HG03066 (cell line): ENCODE measurements around the gene GNA15.

Experiments
- ATAC-seq: cut with Tn5 transposase; IDR thresholded peaks from one replicate; pipeline ENCODE4 v1.9.1; 2021; ENCODE audit warnings: low read depth; ENCODE audit not compliant: unreplicated experiment

Gene GNA15

GRCh38 chr19:3203805-3204645 is 68.2 kb downstream of the GNA15 start:
- ATAC-seq, result no peak

- no peak for ATAC-seq
Observed at GRCh38 chr19:3204646-3205275, 68.9 kb downstream of the GNA15 start.

DNA sequence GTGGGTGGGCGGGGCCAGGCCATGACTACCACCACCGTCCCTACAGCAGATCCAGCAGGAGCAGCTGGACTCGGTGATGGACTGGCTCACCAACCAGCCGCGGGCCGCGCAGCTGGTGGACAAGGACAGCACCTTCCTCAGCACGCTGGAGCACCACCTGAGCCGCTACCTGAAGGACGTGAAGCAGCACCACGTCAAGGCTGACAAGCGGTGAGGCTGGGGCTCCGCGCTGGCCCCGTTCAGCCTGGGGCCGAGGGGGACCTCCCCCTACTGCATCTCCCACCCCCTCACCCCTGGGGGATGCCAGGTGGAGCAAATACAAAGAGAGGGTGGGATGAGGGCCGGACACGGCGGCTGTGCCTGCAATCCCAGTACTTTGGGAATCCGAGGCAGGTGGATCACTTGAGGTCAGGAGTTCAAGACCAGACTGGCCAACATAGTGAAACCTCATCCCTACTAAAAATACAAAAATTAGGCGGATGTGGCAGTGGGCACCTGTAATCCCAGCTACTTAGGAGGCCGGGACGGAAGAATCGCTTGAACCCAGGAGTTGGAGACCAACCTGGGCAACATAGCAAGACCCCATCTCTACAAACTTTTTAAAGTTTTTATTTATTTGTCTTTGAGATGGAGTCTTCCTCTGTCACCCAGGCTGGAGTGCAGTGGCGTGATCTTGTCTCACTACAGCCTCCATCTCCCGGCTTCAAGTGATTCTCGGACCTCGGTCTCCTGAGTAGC is 70.6 kb downstream of the GNA15 start:
- ATAC-seq, result no peak

DNA sequence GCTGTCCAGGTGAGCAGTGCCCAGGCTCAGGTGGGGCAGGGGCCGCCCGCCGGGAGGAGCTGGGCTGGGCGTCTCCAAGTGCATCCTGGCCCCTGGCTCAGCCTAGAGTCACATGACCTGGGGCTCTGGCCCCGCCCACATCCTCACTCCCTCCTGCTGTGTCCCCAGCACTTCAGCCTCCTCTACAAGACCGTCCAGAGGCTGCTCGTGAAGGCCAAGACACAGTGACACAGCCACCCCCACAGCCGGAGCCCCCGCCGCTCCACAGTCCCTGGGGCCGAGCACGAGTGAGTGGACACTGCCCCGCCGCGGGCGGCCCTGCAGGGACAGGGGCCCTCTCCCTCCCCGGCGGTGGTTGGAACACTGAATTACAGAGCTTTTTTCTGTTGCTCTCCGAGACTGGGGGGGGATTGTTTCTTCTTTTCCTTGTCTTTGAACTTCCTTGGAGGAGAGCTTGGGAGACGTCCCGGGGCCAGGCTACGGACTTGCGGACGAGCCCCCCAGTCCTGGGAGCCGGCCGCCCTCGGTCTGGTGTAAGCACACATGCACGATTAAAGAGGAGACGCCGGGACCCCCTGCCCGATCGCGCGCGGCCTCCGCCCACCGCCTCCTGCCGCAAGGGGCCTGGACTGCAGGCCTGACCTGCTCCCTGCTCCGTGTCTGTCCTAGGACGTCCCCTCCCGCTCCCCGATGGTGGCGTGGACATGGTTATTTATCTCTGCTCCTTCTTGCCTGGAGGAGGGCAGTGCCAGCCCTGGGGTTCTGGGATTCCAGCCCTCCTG is 71.8 kb downstream of the GNA15 start:
- no peak for ATAC-seq

DNA sequence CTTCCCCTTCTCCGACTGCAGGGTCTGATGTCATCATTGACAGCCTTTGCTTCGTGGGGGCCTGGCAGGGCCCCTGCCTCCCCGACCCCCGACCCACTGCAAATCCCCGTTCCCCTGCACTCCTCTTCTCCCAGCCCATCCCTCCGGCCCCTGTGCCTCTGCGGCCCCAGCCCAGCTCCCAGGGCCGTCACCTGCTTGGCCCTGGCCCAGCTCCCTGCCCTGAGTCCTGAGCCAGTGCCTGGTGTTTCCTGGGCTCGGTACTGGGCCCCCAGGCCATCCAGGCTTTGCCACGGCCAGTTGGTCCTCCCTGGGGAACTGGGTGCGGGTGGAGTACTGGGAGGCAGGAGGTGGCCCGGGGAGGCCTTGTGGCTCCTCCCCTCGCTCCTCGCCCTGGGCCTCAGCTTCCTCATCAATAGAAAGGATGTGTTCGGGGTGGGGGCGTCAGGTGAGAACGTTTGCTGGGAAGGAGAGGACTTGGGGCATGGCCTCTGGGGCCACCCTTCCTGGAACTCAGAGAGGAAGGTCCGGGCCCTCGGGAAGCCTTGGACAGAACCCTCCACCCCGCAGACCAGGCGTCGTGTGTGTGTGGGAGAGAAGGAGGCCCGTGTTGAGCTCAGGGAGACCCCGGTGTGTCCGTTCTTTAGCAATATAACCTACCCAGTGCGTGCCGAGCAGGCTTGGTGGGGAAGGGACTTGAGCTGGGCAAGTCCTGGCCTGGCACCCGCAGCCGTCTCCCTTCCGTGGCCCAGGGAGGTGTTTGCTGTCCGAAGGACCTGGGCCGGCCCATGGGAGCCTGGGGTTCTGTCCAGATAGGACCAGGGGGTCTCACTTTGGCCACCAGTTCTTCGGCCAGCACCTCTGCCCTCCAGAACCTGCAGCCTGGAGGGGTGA is 72.7 kb downstream of the GNA15 start:
- no peak for ATAC-seq

DNA sequence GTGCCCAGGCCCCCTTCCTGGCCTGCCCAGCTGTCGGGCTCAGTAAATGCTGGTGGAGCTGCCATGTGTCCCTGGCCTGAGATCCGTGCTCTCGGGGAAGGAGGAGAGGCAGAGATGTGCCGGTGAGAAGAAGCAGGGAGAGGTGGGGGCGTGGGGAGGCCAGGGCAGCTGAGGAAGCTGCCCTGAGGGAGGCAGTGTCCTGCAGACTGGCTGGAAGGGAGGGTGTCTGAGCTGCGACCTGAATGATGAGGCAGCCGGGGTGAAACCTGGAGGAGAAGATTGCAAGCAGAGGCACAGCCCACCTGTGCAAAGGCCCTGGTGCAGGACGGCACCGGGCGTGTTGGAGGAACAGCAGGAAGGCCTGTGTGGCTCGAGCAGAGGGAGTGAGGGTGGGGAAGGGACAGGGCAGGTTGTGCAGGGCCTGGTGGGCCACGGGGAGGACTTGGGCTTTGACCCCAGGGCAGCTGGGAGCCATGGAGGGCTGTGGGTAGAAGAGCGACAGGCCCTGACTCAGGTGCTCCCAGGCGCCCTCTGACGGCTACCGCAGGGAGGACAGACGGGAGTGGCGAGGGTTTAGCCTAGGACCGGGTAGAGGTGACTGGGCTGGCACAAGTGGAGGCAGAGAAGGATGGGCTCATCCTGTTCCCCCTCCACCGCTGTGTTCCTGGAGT is 74.6 kb downstream of the GNA15 start:
- no peak for ATAC-seq

DNA sequence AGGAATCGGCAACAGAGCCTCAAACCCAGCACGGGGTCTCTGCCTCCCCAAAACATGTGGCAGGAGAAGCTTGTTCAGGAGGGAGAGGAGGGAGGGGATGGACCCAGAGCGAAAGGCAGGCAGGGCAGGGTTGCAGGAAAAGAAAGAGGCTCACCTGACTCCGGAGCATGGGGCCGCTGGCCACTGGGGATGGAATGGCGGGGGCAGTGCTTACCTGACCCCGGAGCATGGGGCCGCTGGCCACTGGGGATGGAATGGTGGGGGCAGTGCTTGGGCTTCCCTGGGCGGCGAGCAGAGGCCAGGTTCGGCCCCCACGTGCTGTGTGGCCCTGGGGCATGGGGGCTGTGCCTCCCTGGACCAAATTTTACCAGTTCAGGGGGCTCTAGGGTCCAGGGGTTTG is 75.4 kb downstream of the GNA15 start:
- ATAC-seq, result no peak

DNA sequence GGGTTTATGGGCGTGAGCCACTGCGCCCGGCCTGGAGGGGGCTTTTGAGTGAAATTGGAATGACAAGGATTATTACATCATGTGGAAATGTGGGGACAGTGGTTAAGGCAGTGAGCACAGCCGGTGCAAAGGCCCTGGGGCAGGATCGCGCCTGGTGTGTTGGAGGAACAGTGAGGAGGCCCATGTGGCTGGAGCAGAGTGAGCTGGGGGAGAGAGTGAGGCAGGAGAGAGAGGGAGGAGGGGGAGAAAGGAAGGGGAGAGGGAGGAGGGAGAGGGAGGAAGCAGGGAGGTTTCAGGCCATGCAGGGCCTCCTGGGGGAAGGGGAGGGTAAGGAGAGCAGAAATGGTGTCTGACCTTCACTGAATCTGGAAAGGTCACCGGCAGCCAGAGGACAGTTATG is 77.3 kb downstream of the GNA15 start:
- no peak for ATAC-seq
